SU-DHL-6 (cell line): ENCODE results near the gene ZNF711.

ENCODE experiments used
- CTCF ChIP-seq: fragments of 200-600 bp; sonication (generic); IDR thresholded peaks from one replicate; pipeline ENCODE4 v1.5.1; 2017; ENCODE audit warnings: antibody characterized with exemption, mild to moderate bottlenecking, low read length, moderate library complexity; ENCODE audit not compliant: insufficient read depth, poor library complexity, severe bottlenecking
- EZH2phosphoT487 ChIP-seq: fragments of 200-600 bp; sonication (generic), shearing (Covaris generic); conservative IDR thresholded peaks from 2 replicates; pipeline ENCODE4 v1.6.1; 2018; ENCODE audit warnings: mild to moderate bottlenecking, antibody characterized with exemption, low read length, moderate library complexity, mixed read lengths

- no peak for TF ChIP-seq CTCF
- TF ChIP-seq EZH2phosphoT487 = no peak
Observed at GRCh38 chrX:85309717-85310116, 65.9 kb downstream of the ZNF711 start.
